NB4 (cell line): ENCODE results near the gene IL17RA.

Experiments
- POLR2A ChIP-seq: IDR thresholded peaks from 2 replicates; pipeline ENCODE4 v1.6.1; 2011; ENCODE audit warnings: mild to moderate bottlenecking; ENCODE audit not compliant: insufficient read length; ENCODE audit errors: extremely low read depth
- TF ChIP-seq, protein P1 (sequence below): IDR thresholded peaks from one replicate; pipeline ENCODE4 v1.5.1; 2012; ENCODE audit warnings: low read depth, low read length

DNA sequence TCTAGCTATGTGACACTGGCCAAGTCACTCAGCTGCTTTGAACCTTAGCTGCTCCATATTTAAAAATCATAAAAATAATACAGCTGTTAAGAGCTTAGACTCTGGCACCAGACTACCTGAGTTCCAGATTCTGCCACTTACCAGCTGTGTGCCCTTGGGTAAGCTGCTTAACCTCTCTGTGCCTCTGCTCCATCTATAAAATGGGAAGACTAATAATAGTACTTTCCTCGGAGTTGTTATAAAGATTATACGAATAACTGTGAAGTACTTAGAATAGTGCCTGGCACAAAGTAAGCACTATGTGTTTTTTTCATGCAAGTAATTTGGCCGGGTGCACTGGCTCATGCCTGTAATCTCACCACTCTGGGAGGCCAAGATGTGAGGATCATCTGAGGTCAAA is 72.9 kb downstream of the IL17RA start:
- TF ChIP-seq, protein P1, sequence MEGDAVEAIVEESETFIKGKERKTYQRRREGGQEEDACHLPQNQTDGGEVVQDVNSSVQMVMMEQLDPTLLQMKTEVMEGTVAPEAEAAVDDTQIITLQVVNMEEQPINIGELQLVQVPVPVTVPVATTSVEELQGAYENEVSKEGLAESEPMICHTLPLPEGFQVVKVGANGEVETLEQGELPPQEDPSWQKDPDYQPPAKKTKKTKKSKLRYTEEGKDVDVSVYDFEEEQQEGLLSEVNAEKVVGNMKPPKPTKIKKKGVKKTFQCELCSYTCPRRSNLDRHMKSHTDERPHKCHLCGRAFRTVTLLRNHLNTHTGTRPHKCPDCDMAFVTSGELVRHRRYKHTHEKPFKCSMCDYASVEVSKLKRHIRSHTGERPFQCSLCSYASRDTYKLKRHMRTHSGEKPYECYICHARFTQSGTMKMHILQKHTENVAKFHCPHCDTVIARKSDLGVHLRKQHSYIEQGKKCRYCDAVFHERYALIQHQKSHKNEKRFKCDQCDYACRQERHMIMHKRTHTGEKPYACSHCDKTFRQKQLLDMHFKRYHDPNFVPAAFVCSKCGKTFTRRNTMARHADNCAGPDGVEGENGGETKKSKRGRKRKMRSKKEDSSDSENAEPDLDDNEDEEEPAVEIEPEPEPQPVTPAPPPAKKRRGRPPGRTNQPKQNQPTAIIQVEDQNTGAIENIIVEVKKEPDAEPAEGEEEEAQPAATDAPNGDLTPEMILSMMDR = no peak
- no peak for TF ChIP-seq POLR2A
